ENCODE results near the gene NEGR1. TPM values are rescaled to one million over a fixed set of nuclear protein-coding genes. Genes with fewer than 3 reads are reported as not detected.

Gene NEGR1
- total and polyA plus RNA-seq, 2 donors (not counting 3 experiments of a cell fraction or from before 2014, with no cell fraction given): 6.8 to 21.8 TPM

DNA sequence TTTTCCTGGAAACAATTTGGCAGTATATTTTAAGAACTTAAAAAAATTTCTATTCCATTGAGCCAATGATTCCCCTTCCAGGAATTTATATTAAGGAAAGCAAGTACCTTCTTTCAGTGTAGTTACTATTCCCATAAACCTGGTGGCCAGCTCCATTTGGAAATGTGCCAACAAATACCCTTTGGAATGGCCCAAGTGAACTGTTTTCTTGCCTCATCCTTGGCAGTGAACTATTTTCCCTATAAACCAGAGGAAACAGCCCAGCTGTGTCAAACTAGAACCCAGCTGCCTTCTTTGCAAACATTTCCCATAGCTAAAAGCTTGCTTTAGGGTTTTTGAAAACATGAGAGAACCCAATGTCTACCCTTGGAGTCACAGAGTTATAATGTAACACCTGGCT lies 496.9 kb downstream of the NEGR1 start:
- H3K27ac ChIP-seq (ENCODE audit: insufficient read depth, low read depth, low read length): no peak overlapping the region
- no peak overlapping the region for H2AFZ ChIP-seq (ENCODE audit: low read depth, low read length)
- no peaks in the 10 kb centered on the region for H3K79me2 ChIP-seq (ENCODE audit: control insufficient read depth, insufficient read depth, low read length)
- no peak for FAIRE-seq
- no peak overlapping the region for H3K4me2 ChIP-seq (ENCODE audit: insufficient read depth, low read length)
- H3K4me1 ChIP-seq (ENCODE audit: control insufficient read depth, extremely low read depth, insufficient read depth, low read length): no peaks in the 10 kb centered on the region
- H4K20me1 ChIP-seq (replicated peaks; ENCODE audit: control insufficient read depth, extremely low read depth, insufficient read depth, low read length): no peaks in the 10 kb centered on the region
- H3K36me3 ChIP-seq (ENCODE audit: control insufficient read depth in 2 of 2, extremely low read depth in 1 of 2, insufficient read depth in 2 of 2, low read length in 2 of 2): no peaks in the 10 kb centered on the region
- dilution Hi-C loops (cut with MboI; ENCODE audit: extremely low pct_ligation_motif_present, low sequenced_read_pairs): no loop called here
- H3K27me3 ChIP-seq (ENCODE audit: control insufficient read depth in 2 of 2, insufficient read depth in 2 of 2, low read length in 2 of 2): no peaks in the 10 kb centered on the region
- no peaks in the 10 kb centered on the region for H3K9me3 ChIP-seq (replicated peaks; ENCODE audit: control insufficient read depth, insufficient read depth, low read length)
- no peak for TF ChIP-seq MYC (IDR thresholded peaks at IDR 0.05; ENCODE audit: low read depth, low read length)
- TF ChIP-seq POLR2AphosphoS5 (IDR thresholded peaks at IDR 0.05; ENCODE audit: insufficient read depth, low read depth, low read length): no peak
- H3K9ac ChIP-seq (replicated peaks; ENCODE audit: extremely low read depth, insufficient read depth, low read length): no peak overlapping the region
- intact Hi-C loops (cut with micrococcal nuclease): no loop called here
- peak; percentile 39 for DNase-seq (ENCODE audit: low read depth, low spot score)
- CTCF ChIA-PET: no interaction called here
- POLR2A ChIA-PET: no interaction called here
- no peak overlapping the region for H3K4me3 ChIP-seq (replicated peaks in 1 of 3; ENCODE audit: insufficient read depth in 1 of 3, low read depth in 1 of 3, low read length in 3 of 3)
- no peaks in the 10 kb centered on the region for H3K9me1 ChIP-seq (replicated peaks; ENCODE audit: control insufficient read depth, extremely low read depth, insufficient read depth, low read length)
- no TSS peak for BruUV-seq (replicated peaks)

DNA sequence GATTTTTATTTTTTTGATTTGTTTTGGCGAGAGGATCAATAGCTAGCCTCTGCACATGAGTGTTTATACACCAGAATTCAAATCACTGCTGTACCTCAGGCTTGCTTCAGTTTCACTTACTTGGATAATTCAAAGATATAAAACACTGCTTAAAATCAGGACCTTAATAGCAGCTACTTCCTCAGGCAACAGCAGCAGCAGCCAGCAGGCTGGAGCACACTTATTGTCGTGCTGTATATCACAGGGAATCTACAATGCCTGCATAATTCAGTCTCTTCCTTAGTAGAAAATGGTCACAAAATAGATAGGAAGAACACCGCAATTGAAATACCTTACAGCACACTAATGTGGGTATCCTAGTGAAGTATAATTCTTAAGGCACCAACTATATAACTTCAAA lies 497.3 kb downstream of the NEGR1 start:
- CTCF ChIA-PET: no interaction called here
- Histone ChIP-seq H3K9me3 (replicated peaks; ENCODE audit: control insufficient read depth, insufficient read depth, low read length) (no peaks in the 10 kb centered on the region), H3K36me3 (ENCODE audit: control insufficient read depth in 2 of 2, extremely low read depth in 1 of 2, insufficient read depth in 2 of 2, low read length in 2 of 2) (no peaks in the 10 kb centered on the region), H2AFZ (ENCODE audit: low read depth, low read length) (no peak overlapping the region), H3K4me1 (ENCODE audit: control insufficient read depth, extremely low read depth, insufficient read depth, low read length) (no peaks in the 10 kb centered on the region), H3K9me1 (replicated peaks; ENCODE audit: control insufficient read depth, extremely low read depth, insufficient read depth, low read length) (no peaks in the 10 kb centered on the region), H3K4me3 (replicated peaks in 1 of 3; ENCODE audit: insufficient read depth in 1 of 3, low read depth in 1 of 3, low read length in 3 of 3) (no peak overlapping the region), H3K27ac (ENCODE audit: insufficient read depth, low read depth, low read length) (no peak overlapping the region), H3K27me3 (ENCODE audit: control insufficient read depth in 2 of 2, insufficient read depth in 2 of 2, low read length in 2 of 2) (no peaks in the 10 kb centered on the region), H3K79me2 (ENCODE audit: control insufficient read depth, insufficient read depth, low read length) (no peaks in the 10 kb centered on the region), H3K9ac (replicated peaks; ENCODE audit: extremely low read depth, insufficient read depth, low read length) (no peak overlapping the region), H3K4me2 (ENCODE audit: insufficient read depth, low read length) (no peak overlapping the region), H4K20me1 (replicated peaks; ENCODE audit: control insufficient read depth, extremely low read depth, insufficient read depth, low read length) (no peaks in the 10 kb centered on the region)
- DNase-seq (ENCODE audit: low read depth, low spot score) (peak; percentile 6), FAIRE-seq (no peak)
- POLR2A ChIA-PET: no interaction called here
- intact Hi-C loops (cut with micrococcal nuclease) (no loop called here), dilution Hi-C loops (cut with MboI; ENCODE audit: extremely low pct_ligation_motif_present, low sequenced_read_pairs) (no loop called here)
- BruUV-seq (replicated peaks): no TSS peak
- TF ChIP-seq, protein P1, sequence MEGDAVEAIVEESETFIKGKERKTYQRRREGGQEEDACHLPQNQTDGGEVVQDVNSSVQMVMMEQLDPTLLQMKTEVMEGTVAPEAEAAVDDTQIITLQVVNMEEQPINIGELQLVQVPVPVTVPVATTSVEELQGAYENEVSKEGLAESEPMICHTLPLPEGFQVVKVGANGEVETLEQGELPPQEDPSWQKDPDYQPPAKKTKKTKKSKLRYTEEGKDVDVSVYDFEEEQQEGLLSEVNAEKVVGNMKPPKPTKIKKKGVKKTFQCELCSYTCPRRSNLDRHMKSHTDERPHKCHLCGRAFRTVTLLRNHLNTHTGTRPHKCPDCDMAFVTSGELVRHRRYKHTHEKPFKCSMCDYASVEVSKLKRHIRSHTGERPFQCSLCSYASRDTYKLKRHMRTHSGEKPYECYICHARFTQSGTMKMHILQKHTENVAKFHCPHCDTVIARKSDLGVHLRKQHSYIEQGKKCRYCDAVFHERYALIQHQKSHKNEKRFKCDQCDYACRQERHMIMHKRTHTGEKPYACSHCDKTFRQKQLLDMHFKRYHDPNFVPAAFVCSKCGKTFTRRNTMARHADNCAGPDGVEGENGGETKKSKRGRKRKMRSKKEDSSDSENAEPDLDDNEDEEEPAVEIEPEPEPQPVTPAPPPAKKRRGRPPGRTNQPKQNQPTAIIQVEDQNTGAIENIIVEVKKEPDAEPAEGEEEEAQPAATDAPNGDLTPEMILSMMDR (IDR thresholded peaks at IDR 0.05; ENCODE audit: extremely low read depth in 1 of 2, insufficient read depth in 1 of 2, low read depth in 1 of 2, low read length in 2 of 2): no peak
- no peak for TF ChIP-seq POLR2A (IDR thresholded peaks at IDR 0.05; ENCODE audit: low read depth, low read length)
- TF ChIP-seq POLR2AphosphoS5 (IDR thresholded peaks at IDR 0.05; ENCODE audit: insufficient read depth, low read depth, low read length): no peak
- no peak for TF ChIP-seq MYC (IDR thresholded peaks at IDR 0.05; ENCODE audit: low read depth, low read length)
- TF ChIP-seq JUN (IDR thresholded peaks at IDR 0.05; ENCODE audit: borderline replicate concordance, insufficient read depth, insufficient read length, low read depth): no peak
- no peak for TF ChIP-seq EZH2 (IDR thresholded peaks at IDR 0.05; ENCODE audit: borderline replicate concordance, low read depth, low read length, severe bottlenecking)
- TF ChIP-seq, protein P2, sequence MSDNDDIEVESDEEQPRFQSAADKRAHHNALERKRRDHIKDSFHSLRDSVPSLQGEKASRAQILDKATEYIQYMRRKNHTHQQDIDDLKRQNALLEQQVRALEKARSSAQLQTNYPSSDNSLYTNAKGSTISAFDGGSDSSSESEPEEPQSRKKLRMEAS (IDR thresholded peaks at IDR 0.05; ENCODE audit: insufficient read depth, insufficient read length): no peak
- TF ChIP-seq FOS (IDR thresholded peaks at IDR 0.05; ENCODE audit: borderline replicate concordance, insufficient read depth, low read length): no peak
- no peak for TF ChIP-seq GATA2 (IDR thresholded peaks at IDR 0.05; ENCODE audit: insufficient read depth, insufficient read length, low read depth, low read length)
